Panc1 (cell line): Measurements from ENCODE around the gene ZNF184. TPM values are rescaled to one million over a fixed set of nuclear protein-coding genes. Genes with fewer than 3 reads are reported as not detected.

ENCODE experiments used
- ATAC-seq: fragments of 200-7000 bp; cut with Tn5 transposase; 2 replicates; pipeline ENCODE4 v1.9.1; 2020; ENCODE audit warnings: mild to moderate bottlenecking, moderate library complexity
- BruUV-seq: library from RNA; stranded (reverse); fragments of 400-500 nt; replicated peaks from 2 replicates; lab custom pipeline; 2021; lab: Mats Ljungman, UMichigan
- CTCF ChIA-PET: fragments of 300-600 bp; sonication (Branson Sonifier 250); formaldehyde crosslinking; loops from one replicate; lab custom pipeline; 2022; ENCODE audit warnings: antibody characterized with exemption; lab: Charles Lee
- POLR2A ChIA-PET: fragments of 300-600 bp; sonication (Branson Sonifier 250); formaldehyde crosslinking; loops from one replicate; lab custom pipeline; 2022; ENCODE audit warnings: antibody characterized with exemption; lab: Charles Lee
- DNase-seq: peaks from one replicate; pipeline ENCODE4 v3.0.0-alpha.2; 2010; ENCODE audit warnings: low read depth, low spot score
- H3K27ac ChIP-seq: 2 replicates; pipeline ENCODE4 v1.5.1; 2011; ENCODE audit warnings: mild to moderate bottlenecking, low read length, inconsistent platforms
- H3K27me3 ChIP-seq: fragments of 200-500 bp; sonication (Bioruptor generic); 2 replicates; pipeline ENCODE4 v1.6.0; 2014; ENCODE audit warnings: low read length, inconsistent platforms; ENCODE audit not compliant: control insufficient read depth, insufficient read depth
- H3K36me3 ChIP-seq: fragments of 200-500 bp; sonication (Bioruptor generic); 2 replicates; pipeline ENCODE4 v1.5.1; 2014; ENCODE audit warnings: inconsistent platforms, mild to moderate bottlenecking, low read length, moderate library complexity; ENCODE audit not compliant: control insufficient read depth, insufficient read depth
- H3K4me1 ChIP-seq: 2 replicates; pipeline ENCODE4 v1.5.1; 2011; ENCODE audit warnings: inconsistent platforms, mild to moderate bottlenecking, low read length, moderate library complexity; ENCODE audit not compliant: control insufficient read depth, insufficient read depth
- H3K4me3 ChIP-seq, 2 experiments: 2 replicates each; pipeline ENCODE4 v1.5.1; 2011 to 2012; ENCODE audit warnings: low read depth in 2 of 2, low read length in 2 of 2, mild to moderate bottlenecking in 2 of 2, inconsistent platforms in 1 of 2, moderate library complexity in 1 of 2
- H3K9me3 ChIP-seq: fragments of 200-500 bp; sonication (Bioruptor generic); 2 replicates; pipeline ENCODE4 v1.5.1; 2014; ENCODE audit warnings: low read depth, mild to moderate bottlenecking, inconsistent platforms, low read length, moderate library complexity; ENCODE audit not compliant: control insufficient read depth, insufficient read depth
- POLR2AphosphoS5 ChIP-seq: IDR thresholded peaks from 2 replicates; pipeline ENCODE4 v1.6.1; 2012; ENCODE audit warnings: mild to moderate bottlenecking, low read depth, low read length, moderate library complexity
- SIN3A ChIP-seq: IDR thresholded peaks from 2 replicates; pipeline ENCODE4 v1.6.1; 2012; ENCODE audit warnings: low read depth, mild to moderate bottlenecking, low read length, moderate library complexity, borderline replicate concordance; ENCODE audit not compliant: insufficient read depth
- TCF7L2 ChIP-seq: IDR thresholded peaks from 2 replicates; pipeline ENCODE4 v1.6.1; 2011; ENCODE audit warnings: mild to moderate bottlenecking, low read depth, low read length, inconsistent platforms
- in situ Hi-C: cut with HindIII; loops from 2 replicates; pipeline ENCODE4 v1.10.0; 2016; ENCODE audit warnings: low sequenced_read_pairs, low pct_unique_long_range_greater_than_20kb
- intact Hi-C: fragments of 100-400 bp; cut with micrococcal nuclease; formaldehyde crosslinking; loops from one replicate; pipeline ENCODE4 v1.10.0; 2022; ENCODE audit not compliant: unreplicated experiment
- total RNA-seq: library from RNA; stranded (reverse); gene quantifications from one replicate; pipeline ENCODE4 v1.2.1, GENCODE V29; 2021; ENCODE audit not compliant: unreplicated experiment
- TF ChIP-seq, protein P1 (sequence below), 2 experiments: IDR thresholded peaks; 2 replicates each; pipeline ENCODE4 v1.6.1; 2011 to 2012; ENCODE audit warnings: low read depth in 2 of 2, control low read depth in 1 of 2, low read length in 1 of 2, mild to moderate bottlenecking in 1 of 2, moderate library complexity in 1 of 2; ENCODE audit not compliant: insufficient read depth in 1 of 2
- TF ChIP-seq, protein P2 (sequence below): fragments of 450-650 bp; IDR thresholded peaks from 2 replicates; pipeline ENCODE4 v1.5.1; 2017; ENCODE audit warnings: mild to moderate bottlenecking

The ZNF184 gene
- total RNA-seq, 1 experiment from 2014 or later, result 7.8 TPM

DNA sequence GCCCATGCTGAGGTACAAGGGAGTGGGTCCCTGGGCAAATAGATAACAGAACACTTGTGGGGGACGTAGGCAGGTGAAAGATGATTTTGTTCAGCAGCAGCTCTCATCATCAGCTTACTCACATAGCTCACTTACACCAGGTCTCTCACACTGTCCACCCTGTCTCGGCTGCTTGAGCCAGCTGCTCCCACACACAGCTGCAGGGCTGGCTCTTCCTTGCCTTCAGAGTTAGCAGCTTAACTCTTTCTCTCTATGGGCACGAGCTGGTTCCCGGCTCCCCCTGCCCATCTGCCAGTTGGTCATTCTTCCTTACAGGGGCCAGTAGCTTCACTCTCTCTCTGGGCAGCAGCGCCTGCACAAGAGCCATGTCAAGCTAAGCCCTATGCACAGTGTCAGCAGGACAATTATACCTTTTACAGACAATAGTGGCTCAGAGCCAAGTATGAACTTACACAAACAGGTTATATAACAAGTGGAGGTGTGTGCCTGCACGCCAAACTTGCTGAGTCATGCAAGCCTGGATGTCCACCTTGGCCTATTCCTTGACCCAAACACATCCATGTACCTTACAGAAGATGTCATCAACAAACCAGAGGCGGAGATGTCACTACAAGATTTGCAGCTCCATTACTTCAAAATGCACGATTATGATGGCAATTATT, 65.6 kb downstream of the ZNF184 start:
- in situ Hi-C loops, result no loop called here
- intact Hi-C loops, result no loop called here
- POLR2A ChIA-PET, result interaction anchor here (0.5 kb wide), 1 partner anchor 73 kb away, joined by 4 read pairs; no protein-coding TSS in a partner anchor
- no TSS peak for BruUV-seq
- Histone ChIP-seq H3K27me3 (no peaks in the 10 kb centered on the region), H3K4me1 (no peaks in the 10 kb centered on the region), H3K36me3 (no peaks in the 10 kb centered on the region), H3K4me3 (no peak overlapping the region), H3K27ac (no peak overlapping the region), H3K9me3 (peaks cover 22% of the 10 kb centered on the region)
- DNase-seq (no peak), ATAC-seq (no peak)
- TF ChIP-seq TCF7L2, result no peak
- TF ChIP-seq SIN3A, result no peak
- TF ChIP-seq POLR2AphosphoS5, result no peak
- TF ChIP-seq, protein P1, sequence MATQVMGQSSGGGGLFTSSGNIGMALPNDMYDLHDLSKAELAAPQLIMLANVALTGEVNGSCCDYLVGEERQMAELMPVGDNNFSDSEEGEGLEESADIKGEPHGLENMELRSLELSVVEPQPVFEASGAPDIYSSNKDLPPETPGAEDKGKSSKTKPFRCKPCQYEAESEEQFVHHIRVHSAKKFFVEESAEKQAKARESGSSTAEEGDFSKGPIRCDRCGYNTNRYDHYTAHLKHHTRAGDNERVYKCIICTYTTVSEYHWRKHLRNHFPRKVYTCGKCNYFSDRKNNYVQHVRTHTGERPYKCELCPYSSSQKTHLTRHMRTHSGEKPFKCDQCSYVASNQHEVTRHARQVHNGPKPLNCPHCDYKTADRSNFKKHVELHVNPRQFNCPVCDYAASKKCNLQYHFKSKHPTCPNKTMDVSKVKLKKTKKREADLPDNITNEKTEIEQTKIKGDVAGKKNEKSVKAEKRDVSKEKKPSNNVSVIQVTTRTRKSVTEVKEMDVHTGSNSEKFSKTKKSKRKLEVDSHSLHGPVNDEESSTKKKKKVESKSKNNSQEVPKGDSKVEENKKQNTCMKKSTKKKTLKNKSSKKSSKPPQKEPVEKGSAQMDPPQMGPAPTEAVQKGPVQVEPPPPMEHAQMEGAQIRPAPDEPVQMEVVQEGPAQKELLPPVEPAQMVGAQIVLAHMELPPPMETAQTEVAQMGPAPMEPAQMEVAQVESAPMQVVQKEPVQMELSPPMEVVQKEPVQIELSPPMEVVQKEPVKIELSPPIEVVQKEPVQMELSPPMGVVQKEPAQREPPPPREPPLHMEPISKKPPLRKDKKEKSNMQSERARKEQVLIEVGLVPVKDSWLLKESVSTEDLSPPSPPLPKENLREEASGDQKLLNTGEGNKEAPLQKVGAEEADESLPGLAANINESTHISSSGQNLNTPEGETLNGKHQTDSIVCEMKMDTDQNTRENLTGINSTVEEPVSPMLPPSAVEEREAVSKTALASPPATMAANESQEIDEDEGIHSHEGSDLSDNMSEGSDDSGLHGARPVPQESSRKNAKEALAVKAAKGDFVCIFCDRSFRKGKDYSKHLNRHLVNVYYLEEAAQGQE (IDR thresholded peaks at IDR 0.05; ENCODE audit: insufficient read depth in 1 of 2, low read depth in 2 of 2, low read length in 1 of 2), result no peak
- TF ChIP-seq, protein P2, sequence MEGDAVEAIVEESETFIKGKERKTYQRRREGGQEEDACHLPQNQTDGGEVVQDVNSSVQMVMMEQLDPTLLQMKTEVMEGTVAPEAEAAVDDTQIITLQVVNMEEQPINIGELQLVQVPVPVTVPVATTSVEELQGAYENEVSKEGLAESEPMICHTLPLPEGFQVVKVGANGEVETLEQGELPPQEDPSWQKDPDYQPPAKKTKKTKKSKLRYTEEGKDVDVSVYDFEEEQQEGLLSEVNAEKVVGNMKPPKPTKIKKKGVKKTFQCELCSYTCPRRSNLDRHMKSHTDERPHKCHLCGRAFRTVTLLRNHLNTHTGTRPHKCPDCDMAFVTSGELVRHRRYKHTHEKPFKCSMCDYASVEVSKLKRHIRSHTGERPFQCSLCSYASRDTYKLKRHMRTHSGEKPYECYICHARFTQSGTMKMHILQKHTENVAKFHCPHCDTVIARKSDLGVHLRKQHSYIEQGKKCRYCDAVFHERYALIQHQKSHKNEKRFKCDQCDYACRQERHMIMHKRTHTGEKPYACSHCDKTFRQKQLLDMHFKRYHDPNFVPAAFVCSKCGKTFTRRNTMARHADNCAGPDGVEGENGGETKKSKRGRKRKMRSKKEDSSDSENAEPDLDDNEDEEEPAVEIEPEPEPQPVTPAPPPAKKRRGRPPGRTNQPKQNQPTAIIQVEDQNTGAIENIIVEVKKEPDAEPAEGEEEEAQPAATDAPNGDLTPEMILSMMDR, result no peak
- CTCF ChIA-PET, result no interaction called here

DNA sequence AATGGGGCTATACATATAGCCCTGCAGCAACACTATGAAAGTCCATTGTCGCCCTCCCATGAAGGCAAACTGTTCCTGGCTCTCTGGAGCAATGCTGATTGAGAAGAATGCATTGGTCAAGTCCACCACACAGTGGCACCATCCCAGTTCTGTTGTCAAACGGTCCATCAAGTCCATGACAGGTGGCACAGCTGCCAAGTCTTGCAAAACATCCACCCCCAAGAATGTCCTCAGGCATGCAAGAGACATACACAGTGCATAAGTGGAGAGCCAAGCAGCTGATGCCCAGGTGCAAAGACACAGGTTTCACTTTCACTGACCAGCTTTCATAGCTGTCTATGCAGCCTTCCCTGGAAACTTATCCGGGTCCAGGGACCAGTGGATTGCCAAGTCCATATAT, 66.8 kb downstream of the ZNF184 start:
- CTCF ChIA-PET, result no interaction called here

More for the DNA sequence above, 66.8 kb downstream of the ZNF184 start:
- TF ChIP-seq POLR2AphosphoS5, result no peak
- TF ChIP-seq, protein P2, result no peak
- TF ChIP-seq, protein P1 (IDR thresholded peaks at IDR 0.05; ENCODE audit: insufficient read depth in 1 of 2, low read depth in 2 of 2, low read length in 1 of 2), result no peak
- Histone ChIP-seq H3K27ac (no peak overlapping the region), H3K4me1 (no peaks in the 10 kb centered on the region), H3K36me3 (no peaks in the 10 kb centered on the region), H3K27me3 (no peaks in the 10 kb centered on the region), H3K4me3 (no peak overlapping the region), H3K9me3 (peaks cover 30% of the 10 kb centered on the region)
- POLR2A ChIA-PET, result no interaction called here
- DNase-seq (no peak), ATAC-seq (no peak)
- in situ Hi-C loops, result no loop called here
- intact Hi-C loops, result no loop called here
- no TSS peak for BruUV-seq
